Breast epithelium (tissue), 3 donors: ENCODE measurements around the gene ARHGEF28.

Source experiments
- POLR2A ChIP-seq: fragments of 450-650 bp; IDR thresholded peaks from one replicate; pipeline ENCODE4 v1.6.1; 2016; ENCODE audit warnings: antibody characterized with exemption, mild to moderate bottlenecking, moderate library complexity
- POLR2AphosphoS5 ChIP-seq, 3 donors: sonication (generic); formaldehyde crosslinking; IDR thresholded peaks; one replicate each; pipeline ENCODE4 v1.6.1; 2017; ENCODE audit warnings: antibody characterized with exemption in 3 of 3
- TF ChIP-seq, protein P1 (sequence below), 3 donors: fragments of 450-650 bp; IDR thresholded peaks; one replicate each; pipeline ENCODE4 v1.5.1; 2016 to 2017; ENCODE audit warnings: antibody characterized with exemption in 3 of 3, mild to moderate bottlenecking in 3 of 3, moderate library complexity in 3 of 3

DNA sequence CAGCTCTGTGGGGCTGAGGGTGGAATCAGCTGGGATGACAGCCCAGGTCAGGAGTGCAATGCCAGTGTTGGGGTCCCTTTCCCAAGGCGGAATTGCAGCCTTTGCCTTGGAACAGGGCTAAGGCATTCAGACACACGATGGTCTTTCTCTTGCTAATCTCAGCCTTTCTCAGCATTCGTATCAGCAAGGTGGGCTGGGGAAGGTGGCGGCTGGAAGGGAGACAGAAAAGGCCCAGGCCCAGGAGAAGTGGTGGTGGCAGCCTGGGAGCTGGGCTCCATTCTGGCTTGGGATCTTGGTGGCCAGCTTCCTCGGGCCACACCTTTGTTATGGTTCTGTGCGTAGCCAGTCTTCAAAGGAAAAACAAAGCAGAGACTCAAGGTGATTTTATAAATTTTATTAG is 1.1 kb upstream of the ARHGEF28 start:
- TF ChIP-seq, protein P1, sequence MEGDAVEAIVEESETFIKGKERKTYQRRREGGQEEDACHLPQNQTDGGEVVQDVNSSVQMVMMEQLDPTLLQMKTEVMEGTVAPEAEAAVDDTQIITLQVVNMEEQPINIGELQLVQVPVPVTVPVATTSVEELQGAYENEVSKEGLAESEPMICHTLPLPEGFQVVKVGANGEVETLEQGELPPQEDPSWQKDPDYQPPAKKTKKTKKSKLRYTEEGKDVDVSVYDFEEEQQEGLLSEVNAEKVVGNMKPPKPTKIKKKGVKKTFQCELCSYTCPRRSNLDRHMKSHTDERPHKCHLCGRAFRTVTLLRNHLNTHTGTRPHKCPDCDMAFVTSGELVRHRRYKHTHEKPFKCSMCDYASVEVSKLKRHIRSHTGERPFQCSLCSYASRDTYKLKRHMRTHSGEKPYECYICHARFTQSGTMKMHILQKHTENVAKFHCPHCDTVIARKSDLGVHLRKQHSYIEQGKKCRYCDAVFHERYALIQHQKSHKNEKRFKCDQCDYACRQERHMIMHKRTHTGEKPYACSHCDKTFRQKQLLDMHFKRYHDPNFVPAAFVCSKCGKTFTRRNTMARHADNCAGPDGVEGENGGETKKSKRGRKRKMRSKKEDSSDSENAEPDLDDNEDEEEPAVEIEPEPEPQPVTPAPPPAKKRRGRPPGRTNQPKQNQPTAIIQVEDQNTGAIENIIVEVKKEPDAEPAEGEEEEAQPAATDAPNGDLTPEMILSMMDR (IDR thresholded peaks at IDR 0.05) = no peak
- TF ChIP-seq POLR2A = no peak
- TF ChIP-seq POLR2AphosphoS5 (IDR thresholded peaks at IDR 0.05) = no peak
